ENCODE measurements around the gene ZNF662.

DNA sequence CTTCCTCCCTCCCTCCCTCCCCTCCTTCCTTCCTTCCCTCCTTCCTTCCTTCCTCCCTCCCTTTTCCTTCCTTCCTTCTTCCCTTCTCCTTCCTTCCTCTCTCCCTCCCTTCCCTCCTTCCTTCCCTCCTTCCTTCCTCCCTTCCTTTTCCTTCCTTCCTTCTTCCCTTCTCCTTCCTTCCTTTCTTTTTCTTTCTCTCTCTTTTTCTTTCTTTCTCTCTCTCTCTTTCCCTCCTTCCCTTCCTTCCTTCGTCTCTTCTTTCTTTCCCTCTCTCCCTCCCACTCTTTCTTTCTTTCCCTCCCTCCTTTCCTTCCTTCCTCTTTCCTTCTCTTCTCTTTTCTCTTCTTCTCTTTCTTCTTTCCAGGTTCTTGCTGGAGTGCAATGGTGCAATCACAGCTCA is 1.9 kb upstream of the ZNF662 start:
- TF ChIP-seq, protein P1, sequence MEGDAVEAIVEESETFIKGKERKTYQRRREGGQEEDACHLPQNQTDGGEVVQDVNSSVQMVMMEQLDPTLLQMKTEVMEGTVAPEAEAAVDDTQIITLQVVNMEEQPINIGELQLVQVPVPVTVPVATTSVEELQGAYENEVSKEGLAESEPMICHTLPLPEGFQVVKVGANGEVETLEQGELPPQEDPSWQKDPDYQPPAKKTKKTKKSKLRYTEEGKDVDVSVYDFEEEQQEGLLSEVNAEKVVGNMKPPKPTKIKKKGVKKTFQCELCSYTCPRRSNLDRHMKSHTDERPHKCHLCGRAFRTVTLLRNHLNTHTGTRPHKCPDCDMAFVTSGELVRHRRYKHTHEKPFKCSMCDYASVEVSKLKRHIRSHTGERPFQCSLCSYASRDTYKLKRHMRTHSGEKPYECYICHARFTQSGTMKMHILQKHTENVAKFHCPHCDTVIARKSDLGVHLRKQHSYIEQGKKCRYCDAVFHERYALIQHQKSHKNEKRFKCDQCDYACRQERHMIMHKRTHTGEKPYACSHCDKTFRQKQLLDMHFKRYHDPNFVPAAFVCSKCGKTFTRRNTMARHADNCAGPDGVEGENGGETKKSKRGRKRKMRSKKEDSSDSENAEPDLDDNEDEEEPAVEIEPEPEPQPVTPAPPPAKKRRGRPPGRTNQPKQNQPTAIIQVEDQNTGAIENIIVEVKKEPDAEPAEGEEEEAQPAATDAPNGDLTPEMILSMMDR (IDR thresholded peaks at IDR 0.05): no peak
- no peak for TF ChIP-seq POLR2A (IDR thresholded peaks at IDR 0.05)

All from thyroid gland (tissue), 4 donors.